ENCODE data around the gene PPP1R16B.

- no peak for TF ChIP-seq POLR2A (IDR thresholded peaks at IDR 0.05; ENCODE audit: low read length)
- no peak for TF ChIP-seq GATA1 (IDR thresholded peaks at IDR 0.05; ENCODE audit: low read depth, low read length)
These were observed 34.8 kb downstream of the PPP1R16B start for GRCh38 chr20:38840053-38840893.
